Spinal cord (tissue), 10 donors: ENCODE data around the gene TNN. TPM values are rescaled to one million over a fixed set of nuclear protein-coding genes. Genes with fewer than 3 reads are reported as not detected.

Source experiments
- DNase-seq, 6 donors: peaks; one replicate each; pipeline versions ENCODE4 v3.0.0 to v3.0.0-alpha.2; 2013 to 2015; ENCODE audit warnings: low spot score in 6 of 6, low read depth in 4 of 6
- H3K27ac ChIP-seq: one replicate; pipeline ENCODE4 v1.5.1; 2013; ENCODE audit warnings: low read depth, low read length, control low read depth
- H3K27me3 ChIP-seq: one replicate; pipeline ENCODE4 v1.6.1; 2013; ENCODE audit warnings: low read length; ENCODE audit not compliant: control insufficient read depth, insufficient read depth
- H3K36me3 ChIP-seq: one replicate; pipeline ENCODE4 v1.6.1; 2013; ENCODE audit warnings: low read length; ENCODE audit not compliant: control insufficient read depth, insufficient read depth
- H3K4me1 ChIP-seq: one replicate; pipeline ENCODE4 v1.6.1; 2013; ENCODE audit warnings: low read length; ENCODE audit not compliant: control insufficient read depth, insufficient read depth
- H3K4me3 ChIP-seq: one replicate; pipeline ENCODE4 v1.5.1; 2013; ENCODE audit warnings: low read depth, low read length, control low read depth
- H3K9me3 ChIP-seq: one replicate; pipeline ENCODE4 v1.6.1; 2013; ENCODE audit warnings: low read length; ENCODE audit not compliant: control insufficient read depth, insufficient read depth
- WGBS: methylation state at CpG from one replicate; pipeline ENCODE4 v1.1.5; 2013; ENCODE audit warnings: missing lambda C conversion rate; ENCODE audit not compliant: insufficient coverage; 5-methylcytosine and 5-hydroxymethylcytosine counted together
- polyA plus RNA-seq, 2 donors: library from polyadenylated mRNA; unstranded; fragments of 120-200 nt; gene quantifications; one replicate each; pipeline ENCODE4 v1.2.1, GENCODE V29; 2013; ENCODE audit not compliant: insufficient read length in 2 of 2
- total RNA-seq, 2 donors: library from RNA; depleted of rRNA in 1 of 2; stranded (reverse); fragments of 120-200 nt in 1 of 2; fragments of >200 nt in 1 of 2; gene quantifications; one replicate each; pipeline versions ENCODE4 v1.2.3 to v1.2.4, GENCODE V29; 2013 to 2014
- donor health status: healthy.

Gene TNN
- total and polyA plus RNA-seq, 4 donors = 1.6 to 16.4 (median 8.4) TPM

GRCh38 chr1:175126347-175126746, 58.7 kb downstream of the TNN start:
- Histone ChIP-seq H3K27me3 (no peaks in the 10 kb centered on the region), H3K4me3 (no peak overlapping the region), H3K36me3 (no peaks in the 10 kb centered on the region), H3K9me3 (no peaks in the 10 kb centered on the region), H3K27ac (no peak overlapping the region), H3K4me1 (no peaks in the 10 kb centered on the region)
- no peak for DNase-seq
- 56% methylated on average over 1 of the region's 4 CpGs for WGBS

GRCh38 chr1:175127565-175127964, 59.9 kb downstream of the TNN start:
- WGBS = 96% methylated on average over 6 of the region's 6 CpGs
- Histone ChIP-seq H3K4me1 (no peaks in the 10 kb centered on the region), H3K9me3 (no peaks in the 10 kb centered on the region), H3K27ac (no peak overlapping the region), H3K4me3 (no peak overlapping the region), H3K36me3 (no peaks in the 10 kb centered on the region), H3K27me3 (no peaks in the 10 kb centered on the region)
- DNase-seq = no peak

- Histone ChIP-seq H3K4me3 (no peak overlapping the region), H3K27ac (no peak overlapping the region), H3K4me1 (no peaks in the 10 kb centered on the region), H3K9me3 (no peaks in the 10 kb centered on the region), H3K36me3 (no peaks in the 10 kb centered on the region), H3K27me3 (no peaks in the 10 kb centered on the region)
- no peak for DNase-seq
- 95% methylated on average over 8 of the region's 9 CpGs for WGBS
Measured at GRCh38 chr1:175128523-175128922, 60.9 kb downstream of the TNN start.

- Histone ChIP-seq H3K4me3 (no peak overlapping the region), H3K27me3 (no peaks in the 10 kb centered on the region), H3K27ac (no peak overlapping the region), H3K4me1 (no peaks in the 10 kb centered on the region), H3K9me3 (no peaks in the 10 kb centered on the region), H3K36me3 (no peaks in the 10 kb centered on the region)
- no peak for DNase-seq
- no CpG with 5 or more reads among the region's 1 CpG for WGBS
Measured at GRCh38 chr1:175129182-175129581, 61.5 kb downstream of the TNN start.

GRCh38 chr1:175129644-175129996, 62.0 kb downstream of the TNN start:
- Histone ChIP-seq H3K4me1 (no peaks in the 10 kb centered on the region), H3K4me3 (no peak overlapping the region), H3K27me3 (no peaks in the 10 kb centered on the region), H3K36me3 (no peaks in the 10 kb centered on the region), H3K9me3 (no peaks in the 10 kb centered on the region), H3K27ac (no peak overlapping the region)
- no peak for DNase-seq
- WGBS = 86% methylated on average over 1 of the region's 2 CpGs

- Histone ChIP-seq H3K27me3 (no peaks in the 10 kb centered on the region), H3K36me3 (no peaks in the 10 kb centered on the region), H3K4me1 (no peaks in the 10 kb centered on the region), H3K27ac (no peak overlapping the region), H3K9me3 (no peaks in the 10 kb centered on the region), H3K4me3 (no peak overlapping the region)
- WGBS = 14% methylated on average over 3 of the region's 5 CpGs
- peak in 1 of 6 donors; percentile 57 for DNase-seq
Measured at GRCh38 chr1:175129997-175130648, 62.5 kb downstream of the TNN start.

- WGBS = 33% methylated on average over 1 of the region's 2 CpGs
- Histone ChIP-seq H3K9me3 (no peaks in the 10 kb centered on the region), H3K4me1 (no peaks in the 10 kb centered on the region), H3K27me3 (no peaks in the 10 kb centered on the region), H3K36me3 (no peaks in the 10 kb centered on the region), H3K27ac (no peak overlapping the region), H3K4me3 (no peak overlapping the region)
- no peak for DNase-seq
Measured at GRCh38 chr1:175130649-175131045, 63.0 kb downstream of the TNN start.

- Histone ChIP-seq H3K27ac (no peak overlapping the region), H3K36me3 (no peaks in the 10 kb centered on the region), H3K9me3 (no peaks in the 10 kb centered on the region), H3K4me3 (no peak overlapping the region), H3K4me1 (no peaks in the 10 kb centered on the region), H3K27me3 (no peaks in the 10 kb centered on the region)
- no peak for DNase-seq
- WGBS = no CpG with 5 or more reads among the region's 1 CpG
Measured at GRCh38 chr1:175131095-175131494, 63.5 kb downstream of the TNN start.

- Histone ChIP-seq H3K9me3 (no peaks in the 10 kb centered on the region), H3K36me3 (no peaks in the 10 kb centered on the region), H3K27ac (no peak overlapping the region), H3K4me1 (no peaks in the 10 kb centered on the region), H3K4me3 (no peak overlapping the region), H3K27me3 (no peaks in the 10 kb centered on the region)
- WGBS = no CpG with 5 or more reads among the region's 1 CpG
- no peak for DNase-seq
Measured at GRCh38 chr1:175132436-175132835, 64.8 kb downstream of the TNN start.

- no peak overlapping the region for H3K27ac ChIP-seq
- WGBS = no CpG with 5 or more reads among the region's 6 CpGs
- no peaks in the 10 kb centered on the region for H3K9me3 ChIP-seq
- no peak for DNase-seq
- no peaks in the 10 kb centered on the region for H3K4me1 ChIP-seq
- H3K4me3 ChIP-seq = no peak overlapping the region
- H3K36me3 ChIP-seq = no peaks in the 10 kb centered on the region
- H3K27me3 ChIP-seq = no peaks in the 10 kb centered on the region
Measured at GRCh38 chr1:175133673-175134435, 66.2 kb downstream of the TNN start.
